Esophagus muscularis mucosa (tissue), 4 donors: ENCODE results near the gene CDON. TPM values are rescaled to one million over a fixed set of nuclear protein-coding genes. Genes with fewer than 3 reads are reported as not detected.

ENCODE experiments used
- DNase-seq: peaks from one replicate; pipeline ENCODE4 v3.0.0-alpha.2; 2017; ENCODE audit errors: extremely low spot score
- H3K27ac ChIP-seq, 4 donors: fragments of 200-600 bp; sonication (generic); replicated peaks in 1 of 4; 1 replicate in 3 of 4; 2 replicates in 1 of 4; pipeline ENCODE4 v1.5.1; 2016 to 2019; ENCODE audit warnings: mild to moderate bottlenecking in 1 of 4
- H3K27me3 ChIP-seq, 4 donors: fragments of 200-600 bp; sonication (generic); one replicate each; pipeline versions ENCODE4 v1.5.1 to v1.6.0; 2016 to 2019
- H3K36me3 ChIP-seq, 4 donors: fragments of 200-600 bp; sonication (generic); one replicate each; pipeline ENCODE4 v1.5.1; 2016 to 2019
- H3K4me1 ChIP-seq, 4 donors: fragments of 200-600 bp; sonication (generic); one replicate each; pipeline ENCODE4 v1.5.1; 2016 to 2019
- H3K4me3 ChIP-seq, 4 donors: fragments of 200-600 bp; sonication (generic); 1 replicate in 2 of 4; 2 replicates in 2 of 4; pipeline ENCODE4 v1.5.1; 2016 to 2019; ENCODE audit warnings: mild to moderate bottlenecking in 4 of 4, moderate library complexity in 1 of 4
- H3K9me3 ChIP-seq, 4 donors: fragments of 200-600 bp; sonication (generic); 1 replicate in 3 of 4; 2 replicates in 1 of 4; pipeline ENCODE4 v1.5.1; 2016 to 2019
- EP300 ChIP-seq: sonication (generic); formaldehyde crosslinking; IDR thresholded peaks from one replicate; pipeline ENCODE4 v1.6.1; 2017; ENCODE audit warnings: antibody characterized with exemption
- POLR2A ChIP-seq: fragments of 450-650 bp; IDR thresholded peaks from one replicate; pipeline ENCODE4 v1.6.1; 2017; ENCODE audit warnings: antibody characterized with exemption, moderate library complexity, mild to moderate bottlenecking, low read depth
- POLR2AphosphoS5 ChIP-seq, 2 donors: sonication (generic); formaldehyde crosslinking; IDR thresholded peaks; one replicate each; pipeline ENCODE4 v1.6.1; 2017; ENCODE audit warnings: antibody characterized with exemption in 2 of 2
- WGBS: methylation state at CpG from one replicate; pipeline ENCODE4 v1.1.5; 2018; 5-methylcytosine and 5-hydroxymethylcytosine counted together
- intact Hi-C: fragments of 100-400 bp; cut with DNase I; formaldehyde crosslinking; loops from one replicate; pipeline ENCODE4 v1.15.1; 2023
- total RNA-seq, 4 donors: library from RNA; depleted of rRNA; stranded (reverse); fragments of >200 nt; gene quantifications; one replicate each; pipeline versions ENCODE4 v1.1.0 to v1.2.1, GENCODE V29; 2016
- TF ChIP-seq, protein P1 (sequence below), 3 experiments: fragments of 200-600 bp in 2 of 3; fragments of 450-650 bp in 1 of 3; sonication (generic) in 2 of 3; IDR thresholded peaks; one replicate each; pipeline ENCODE4 v1.5.1; 2017 to 2019; ENCODE audit warnings: antibody characterized with exemption in 3 of 3, mild to moderate bottlenecking in 2 of 3, moderate library complexity in 1 of 3

CDON gene
- total RNA-seq, 4 donors from 2014 or later: 16.6 to 42.7 (median 28.1) TPM

DNA sequence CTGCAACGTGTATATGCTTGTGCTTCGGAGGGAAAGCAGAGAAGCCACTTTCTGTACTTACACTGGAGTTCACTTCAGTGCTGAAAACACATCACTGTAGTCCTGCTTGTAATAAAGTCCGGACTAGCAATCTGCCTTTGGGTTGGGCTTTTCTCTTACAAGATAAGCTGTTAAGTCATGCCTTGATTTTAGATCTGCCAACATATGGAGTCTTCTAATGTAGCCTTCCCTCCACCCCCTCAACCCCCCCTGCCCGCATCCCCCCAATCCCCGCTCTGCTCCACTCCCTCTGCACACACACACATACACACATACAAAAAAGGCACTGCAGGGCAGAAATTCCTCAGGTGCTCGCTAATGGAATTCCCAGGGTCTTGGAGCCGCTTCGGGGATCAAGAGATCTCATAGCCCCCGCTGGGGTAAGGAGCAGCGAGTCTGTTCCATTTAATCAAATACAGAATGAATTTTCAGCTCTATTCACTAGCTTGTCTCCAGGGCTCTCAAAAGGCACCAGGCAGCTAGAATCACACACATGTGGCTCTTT, 3.4 kb downstream of the CDON start:
- TF ChIP-seq EP300: no peak
- TF ChIP-seq, protein P1, sequence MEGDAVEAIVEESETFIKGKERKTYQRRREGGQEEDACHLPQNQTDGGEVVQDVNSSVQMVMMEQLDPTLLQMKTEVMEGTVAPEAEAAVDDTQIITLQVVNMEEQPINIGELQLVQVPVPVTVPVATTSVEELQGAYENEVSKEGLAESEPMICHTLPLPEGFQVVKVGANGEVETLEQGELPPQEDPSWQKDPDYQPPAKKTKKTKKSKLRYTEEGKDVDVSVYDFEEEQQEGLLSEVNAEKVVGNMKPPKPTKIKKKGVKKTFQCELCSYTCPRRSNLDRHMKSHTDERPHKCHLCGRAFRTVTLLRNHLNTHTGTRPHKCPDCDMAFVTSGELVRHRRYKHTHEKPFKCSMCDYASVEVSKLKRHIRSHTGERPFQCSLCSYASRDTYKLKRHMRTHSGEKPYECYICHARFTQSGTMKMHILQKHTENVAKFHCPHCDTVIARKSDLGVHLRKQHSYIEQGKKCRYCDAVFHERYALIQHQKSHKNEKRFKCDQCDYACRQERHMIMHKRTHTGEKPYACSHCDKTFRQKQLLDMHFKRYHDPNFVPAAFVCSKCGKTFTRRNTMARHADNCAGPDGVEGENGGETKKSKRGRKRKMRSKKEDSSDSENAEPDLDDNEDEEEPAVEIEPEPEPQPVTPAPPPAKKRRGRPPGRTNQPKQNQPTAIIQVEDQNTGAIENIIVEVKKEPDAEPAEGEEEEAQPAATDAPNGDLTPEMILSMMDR (IDR thresholded peaks at IDR 0.05): no peak
- no peak for TF ChIP-seq POLR2AphosphoS5 (IDR thresholded peaks at IDR 0.05)
- no peak for TF ChIP-seq POLR2A
- H3K4me1 ChIP-seq: peaks cover 11 to 70% (median 63%) of the 10 kb centered on the region in 4 donors
- no peaks in the 10 kb centered on the region for H3K27me3 ChIP-seq
- H3K4me3 ChIP-seq: peak overlapping the region; percentile 10 to 33 (median 27)
- no peaks in the 10 kb centered on the region for H3K9me3 ChIP-seq
- H3K27ac ChIP-seq: peak overlapping the region; percentile 21 to 88 (median 48)
- no peaks in the 10 kb centered on the region for H3K36me3 ChIP-seq
- 34% methylated on average over 10 of the region's 10 CpGs for WGBS
- intact Hi-C loops: no loop called here
- no peak for DNase-seq

DNA sequence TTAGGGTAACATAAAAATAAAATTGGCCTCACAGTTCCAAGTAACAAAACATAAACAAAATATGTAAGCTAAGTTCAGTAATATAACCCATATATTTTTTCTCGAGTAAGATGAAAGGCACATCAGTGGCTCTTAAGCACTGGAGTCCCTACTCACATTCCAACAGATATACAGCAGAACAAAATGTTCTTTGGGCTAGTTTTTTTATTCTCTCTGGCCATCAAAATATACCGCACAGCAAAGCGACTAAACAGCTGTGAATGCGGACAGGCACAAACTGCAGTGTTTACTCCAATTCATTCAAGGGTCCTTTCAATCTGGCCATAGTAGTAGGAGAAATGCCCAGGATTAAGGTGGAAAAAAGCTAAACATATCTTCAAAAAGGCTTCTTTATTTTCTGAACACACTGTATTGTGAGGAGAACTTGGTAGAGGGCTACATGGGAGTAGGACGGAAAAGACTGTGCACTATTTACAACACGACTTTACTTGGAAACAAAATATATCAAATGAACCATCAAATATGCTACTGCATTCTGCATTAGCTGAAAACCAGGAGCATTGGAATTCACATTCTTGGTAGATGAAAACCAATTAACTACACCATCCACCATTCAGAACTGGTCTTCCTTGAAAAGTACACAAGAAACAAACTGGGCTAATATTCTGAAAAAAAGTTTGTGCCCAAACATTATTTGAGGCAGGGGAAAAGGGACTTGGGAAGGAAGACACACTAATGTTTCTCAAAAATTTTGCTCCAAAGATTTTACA, 4.4 kb downstream of the CDON start:
- peak overlapping the region in 3 of 4 donors; percentile 21 to 88 (median 65) for H3K27ac ChIP-seq
- H3K36me3 ChIP-seq: no peaks in the 10 kb centered on the region
- no peaks in the 10 kb centered on the region for H3K27me3 ChIP-seq
- peak overlapping the region in 1 of 4 donors; percentile 32 for H3K4me3 ChIP-seq
- no peak for TF ChIP-seq POLR2AphosphoS5 (IDR thresholded peaks at IDR 0.05)
- TF ChIP-seq, protein P1 (IDR thresholded peaks at IDR 0.05): no peak
- peaks cover 11 to 65% (median 58%) of the 10 kb centered on the region in 4 donors for H3K4me1 ChIP-seq
- no peaks in the 10 kb centered on the region for H3K9me3 ChIP-seq
- DNase-seq: no peak
- WGBS: 69% methylated on average over 6 of the region's 6 CpGs
- intact Hi-C loops: no loop called here

DNA sequence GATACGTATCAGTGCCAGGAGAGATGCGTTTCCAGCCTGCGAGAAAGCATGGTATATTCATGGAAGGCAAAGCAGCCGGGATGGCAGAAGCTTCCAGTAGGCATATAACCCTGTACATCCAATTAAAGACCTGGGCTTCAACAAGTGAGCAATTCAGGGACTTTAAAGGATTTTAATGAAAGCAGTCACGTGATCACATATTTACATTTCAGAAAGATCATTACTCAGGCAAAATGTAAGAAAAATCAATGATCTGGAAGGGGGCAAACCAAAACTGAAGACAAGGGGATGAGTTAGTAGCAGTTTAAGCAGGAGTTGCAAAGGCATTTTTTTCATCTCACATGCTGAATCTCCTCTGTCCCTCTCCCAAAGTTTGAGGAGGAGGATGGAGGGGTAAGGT, 7.8 kb downstream of the CDON start:
- no peaks in the 10 kb centered on the region for H3K27me3 ChIP-seq
- TF ChIP-seq EP300 (no peak), POLR2AphosphoS5 (IDR thresholded peaks at IDR 0.05) (no peak), POLR2A (no peak)
- TF ChIP-seq, protein P1 (IDR thresholded peaks at IDR 0.05): no peak
- H3K4me3 ChIP-seq: no peak overlapping the region
- no peak overlapping the region for H3K27ac ChIP-seq
- H3K36me3 ChIP-seq: no peaks in the 10 kb centered on the region
- H3K4me1 ChIP-seq: peaks cover 0 to 40% (median 37%) of the 10 kb centered on the region in 4 donors
- no peaks in the 10 kb centered on the region for H3K9me3 ChIP-seq
- intact Hi-C loops: no loop called here
- 95% methylated on average over 5 of the region's 5 CpGs for WGBS
- no peak for DNase-seq

DNA sequence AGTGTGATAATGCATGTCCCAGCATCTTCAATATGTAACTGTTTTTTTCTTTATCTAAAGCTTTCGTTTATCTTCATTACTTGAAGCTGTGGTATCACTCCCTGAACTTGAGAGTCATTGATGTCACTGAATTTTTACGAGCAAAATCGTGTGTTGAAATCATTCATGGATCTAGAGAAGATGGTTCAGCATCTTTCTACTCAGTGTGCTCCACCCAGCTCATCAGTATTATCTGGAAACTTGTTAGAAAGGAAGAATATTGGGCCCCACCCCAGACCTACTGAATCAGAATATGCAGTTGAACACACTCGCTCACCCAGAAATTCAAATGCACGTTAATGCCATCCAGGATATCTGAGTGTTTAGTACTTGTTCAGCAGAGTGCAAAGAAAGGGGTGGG, 8.3 kb downstream of the CDON start:
- no peak overlapping the region for H3K27ac ChIP-seq
- H3K27me3 ChIP-seq: no peaks in the 10 kb centered on the region
- TF ChIP-seq, protein P1 (IDR thresholded peaks at IDR 0.05): no peak
- TF ChIP-seq POLR2A: no peak
- TF ChIP-seq POLR2AphosphoS5 (IDR thresholded peaks at IDR 0.05): no peak
- TF ChIP-seq EP300: no peak
- 78% methylated on average over 5 of the region's 5 CpGs for WGBS
- no peak overlapping the region for H3K4me3 ChIP-seq
- no peaks in the 10 kb centered on the region for H3K36me3 ChIP-seq
- no peaks in the 10 kb centered on the region for H3K9me3 ChIP-seq
- H3K4me1 ChIP-seq: peaks cover 0 to 39% (median 34%) of the 10 kb centered on the region in 4 donors
- intact Hi-C loops: no loop called here
- DNase-seq: no peak
